ENCODE results near the gene FRMD8. TPM values are rescaled to one million over a fixed set of nuclear protein-coding genes. Genes with fewer than 3 reads are reported as not detected.

The FRMD8 gene
- total RNA-seq, 2 donors from 2014 or later = 36.1 to 106 TPM

- TF ChIP-seq POLR2A (IDR thresholded peaks at IDR 0.05) = peak; percentile 9
- peak; percentile 51 for TF ChIP-seq POLR2AphosphoS5 (IDR thresholded peaks at IDR 0.05)
- TF ChIP-seq CTCF (IDR thresholded peaks at IDR 0.05) = no peak
- H3K4me1 ChIP-seq (replicated peaks) = no peaks in the 10 kb centered on the region
- no peaks in the 10 kb centered on the region for H3K27me3 ChIP-seq (replicated peaks; ENCODE audit: insufficient read depth)
- H3K36me3 ChIP-seq = no peaks in the 10 kb centered on the region
- intact Hi-C loops (cut with DNase I) = loop anchor here (5.0 kb wide), 1 partner anchor 33 kb away; no protein-coding TSS in a partner anchor
- H3K9me3 ChIP-seq = no peaks in the 10 kb centered on the region
- peak overlapping the region in 1 of 2 donors; percentile 100 for H3K27ac ChIP-seq
- WGBS = 56% methylated on average over 6 of the region's 6 CpGs
- H3K4me3 ChIP-seq = no peak overlapping the region
- peak; percentile 15 for DNase-seq (ENCODE audit: low spot score)
Measured at GRCh38 chr11:65434057-65434666, 47.7 kb downstream of the FRMD8 start.

GRCh38 chr11:65434667-65435410, 48.4 kb downstream of the FRMD8 start:
- no peak for TF ChIP-seq CTCF (IDR thresholded peaks at IDR 0.05)
- TF ChIP-seq POLR2AphosphoS5 (IDR thresholded peaks at IDR 0.05) = no peak
- TF ChIP-seq POLR2A (IDR thresholded peaks at IDR 0.05) = peak; percentile 6
- DNase-seq (ENCODE audit: low spot score) = no peak
- H3K9me3 ChIP-seq = no peaks in the 10 kb centered on the region
- WGBS = 86% methylated on average over 5 of the region's 5 CpGs
- H3K27me3 ChIP-seq (replicated peaks; ENCODE audit: insufficient read depth) = no peaks in the 10 kb centered on the region
- no peak overlapping the region for H3K4me3 ChIP-seq
- no peaks in the 10 kb centered on the region for H3K36me3 ChIP-seq
- H3K4me1 ChIP-seq (replicated peaks) = no peaks in the 10 kb centered on the region
- intact Hi-C loops (cut with DNase I) = loop anchor here (5.0 kb wide), 1 partner anchor 32 kb away; no protein-coding TSS in a partner anchor
- peak overlapping the region in 1 of 2 donors; percentile 100 for H3K27ac ChIP-seq

- H3K27ac ChIP-seq = peak overlapping the region; percentile 3 to 100
- no peak overlapping the region for H3K4me3 ChIP-seq
- no peaks in the 10 kb centered on the region for H3K27me3 ChIP-seq (replicated peaks; ENCODE audit: insufficient read depth)
- no peaks in the 10 kb centered on the region for H3K9me3 ChIP-seq
- intact Hi-C loops (cut with DNase I) = no loop called here
- no peaks in the 10 kb centered on the region for H3K36me3 ChIP-seq
- TF ChIP-seq POLR2AphosphoS5 (IDR thresholded peaks at IDR 0.05) = no peak
- peak; percentile 8 for TF ChIP-seq POLR2A (IDR thresholded peaks at IDR 0.05)
- TF ChIP-seq CTCF (IDR thresholded peaks at IDR 0.05) = no peak
- DNase-seq (ENCODE audit: low spot score) = peak; percentile 21
- 77% methylated on average over 9 of the region's 9 CpGs for WGBS
- H3K4me1 ChIP-seq (replicated peaks) = no peaks in the 10 kb centered on the region
Measured at GRCh38 chr11:65435411-65435931, 49.0 kb downstream of the FRMD8 start.

GRCh38 chr11:65435981-65436411, 49.6 kb downstream of the FRMD8 start:
- intact Hi-C loops (cut with DNase I) = no loop called here
- peak overlapping the region; percentile 3 to 100 for H3K27ac ChIP-seq
- H3K27me3 ChIP-seq (replicated peaks; ENCODE audit: insufficient read depth) = no peaks in the 10 kb centered on the region
- no peak for TF ChIP-seq CTCF (IDR thresholded peaks at IDR 0.05)
- no peak for TF ChIP-seq POLR2A (IDR thresholded peaks at IDR 0.05)
- no peak for TF ChIP-seq POLR2AphosphoS5 (IDR thresholded peaks at IDR 0.05)
- no peak overlapping the region for H3K4me3 ChIP-seq
- WGBS = 82% methylated on average over 8 of the region's 8 CpGs
- H3K4me1 ChIP-seq (replicated peaks) = no peaks in the 10 kb centered on the region
- no peaks in the 10 kb centered on the region for H3K9me3 ChIP-seq
- DNase-seq (ENCODE audit: low spot score) = peak; percentile 36
- H3K36me3 ChIP-seq = no peaks in the 10 kb centered on the region
